GM18517 (cell line): ENCODE data around the gene IQGAP1.
A peak's percentile ranks its signal among the peaks of the same experiment; 100 is the strongest.

Experiments
- ATAC-seq: cut with Tn5 transposase; IDR thresholded peaks from one replicate; pipeline ENCODE4 v1.9.1; 2021; ENCODE audit warnings: mild to moderate bottlenecking, moderate library complexity; ENCODE audit not compliant: unreplicated experiment

The IQGAP1 gene

GRCh38 chr15:90519688-90520087 lies 131.6 kb downstream of the IQGAP1 start:
- ATAC-seq: no peak

- no peak for ATAC-seq
Measured at GRCh38 chr15:90520365-90520764, 132.3 kb downstream of the IQGAP1 start.

GRCh38 chr15:90523373-90523772 lies 135.3 kb downstream of the IQGAP1 start:
- ATAC-seq: no peak

GRCh38 chr15:90524018-90524803 lies 136.2 kb downstream of the IQGAP1 start:
- peak; percentile 60 for ATAC-seq

- ATAC-seq: no peak
Measured at GRCh38 chr15:90529011-90529370, 140.9 kb downstream of the IQGAP1 start.

- peak; percentile 61 for ATAC-seq
Measured at GRCh38 chr15:90529371-90530249, 141.6 kb downstream of the IQGAP1 start, which contains the start of gene CRTC3. TSS of gene CRTC3 (plus strand) at chr15:90529923. CDS start at chr15:90530072, 149 bp downstream.

- peak; percentile 40 for ATAC-seq
Measured at GRCh38 chr15:90530250-90531051, 142.4 kb downstream of the IQGAP1 start.

GRCh38 chr15:90531147-90531546 lies 143.1 kb downstream of the IQGAP1 start:
- no peak for ATAC-seq

GRCh38 chr15:90535254-90535653 lies 147.2 kb downstream of the IQGAP1 start:
- ATAC-seq: no peak

GRCh38 chr15:90539789-90540188 lies 151.7 kb downstream of the IQGAP1 start:
- ATAC-seq: no peak

- no peak for ATAC-seq
Measured at GRCh38 chr15:90540768-90541167, 152.7 kb downstream of the IQGAP1 start.

- no peak for ATAC-seq
Measured at GRCh38 chr15:90545095-90545494, 157.1 kb downstream of the IQGAP1 start.

GRCh38 chr15:90547540-90547939 lies 159.5 kb downstream of the IQGAP1 start:
- ATAC-seq: no peak

GRCh38 chr15:90550919-90551318 lies 162.9 kb downstream of the IQGAP1 start:
- peak; percentile 61 for ATAC-seq
